ENCODE data around the gene ANO1. TPM values are rescaled to one million over a fixed set of nuclear protein-coding genes. Genes with fewer than 3 reads are reported as not detected.

Gene ANO1
- total RNA-seq, 1 experiment from 2014 or later = 10.9 TPM

- H4K5ac ChIP-seq (ENCODE audit: insufficient read length, low read depth, low read length) = no peak overlapping the region
- no peak overlapping the region for H3K27ac ChIP-seq (ENCODE audit: insufficient read length, low read depth, low read length)
- H2BK20ac ChIP-seq (ENCODE audit: low read depth, low read length, poor library complexity, severe bottlenecking) = no peak overlapping the region
- H3K9me3 Mint-ChIP-seq = peaks cover 0 to 5% of the 10 kb centered on the region in 2 experiments; a peak in 3 of 5 replicates
- no peak overlapping the region for H2AK5ac ChIP-seq (ENCODE audit: insufficient read length, low read length)
- no peaks in the 10 kb centered on the region for H3K9me3 ChIP-seq (ENCODE audit: control insufficient read depth, low read depth, low read length)
- peak overlapping the region; percentile 87 to 92 for H3K4me3 Mint-ChIP-seq
- WGBS (ENCODE audit: extremely low coverage, insufficient read length, low lambda C conversion rate) = no CpG with 5 or more reads among the region's 30 CpGs
- H3K23me2 ChIP-seq (ENCODE audit: insufficient read length, low read depth, low read length, poor library complexity, severe bottlenecking) = peaks cover 14% of the 10 kb centered on the region
- H2BK12ac ChIP-seq (ENCODE audit: insufficient read length, low read depth, low read length) = peak overlapping the region; percentile 47
- H3K79me1 ChIP-seq (ENCODE audit: insufficient read depth, low read depth, low read length, poor library complexity, severe bottlenecking) = peaks cover 9% of the 10 kb centered on the region
- peaks cover 17% of the 10 kb centered on the region for H3K79me2 ChIP-seq (ENCODE audit: insufficient read depth, low read length)
- no peaks in the 10 kb centered on the region for H3K27me3 ChIP-seq (ENCODE audit: insufficient read depth, low read length)
- H3K4ac ChIP-seq (ENCODE audit: low read depth, low read length) = no peak overlapping the region
- H3K14ac ChIP-seq (ENCODE audit: insufficient read depth, low read length) = peak overlapping the region; percentile 95
- H4K91ac ChIP-seq (ENCODE audit: insufficient read length, low read depth, low read length) = no peak overlapping the region
- H3K4me1 Mint-ChIP-seq = peaks cover 38% of the 10 kb centered on the region in 2 experiments
- no peak for TF ChIP-seq CTCF (conservative IDR thresholded peaks at IDR 0.05)
- no peak for DNase-seq
- H3K18ac ChIP-seq (ENCODE audit: insufficient read length, low read depth, low read length) = peak overlapping the region; percentile 53
- no peak overlapping the region for H3K23ac ChIP-seq (ENCODE audit: insufficient read length, low read depth, low read length)
- peak overlapping the region; percentile 99 for H3K4me2 ChIP-seq (ENCODE audit: insufficient read depth, insufficient read length, low read length)
- H3K56ac ChIP-seq (ENCODE audit: insufficient read length, low read depth, low read length) = no peak overlapping the region
- H4K20me1 ChIP-seq (ENCODE audit: control insufficient read depth, insufficient read depth, insufficient read length) = peaks cover 3% of the 10 kb centered on the region
- H4K8ac ChIP-seq (replicated peaks; ENCODE audit: insufficient read length, low read depth, low read length) = no peak overlapping the region
- H3T11ph ChIP-seq (ENCODE audit: low read length) = no peak overlapping the region
- H3K27ac Mint-ChIP-seq = peak overlapping the region in 2 of 3 experiments; percentile 94 to 95; a peak in 5 of 7 replicates
- H2BK120ac ChIP-seq (ENCODE audit: low read depth, low read length, poor library complexity, severe bottlenecking) = no peak overlapping the region
- H2BK5ac ChIP-seq (ENCODE audit: insufficient read length, low read length) = no peak overlapping the region
- no peaks in the 10 kb centered on the region for H3K4me1 ChIP-seq (ENCODE audit: insufficient read depth, low read length)
- H3K36me3 Mint-ChIP-seq (ENCODE audit: insufficient read depth in 1 of 3, low read depth in 3 of 3) = peaks cover 27 to 45% (median 40%) of the 10 kb centered on the region in 3 experiments
- peak overlapping the region; percentile 81 for H3K9ac ChIP-seq (ENCODE audit: extremely low read depth, insufficient read length, low read length)
- no peak overlapping the region for H2BK15ac ChIP-seq (ENCODE audit: low read depth, low read length)
- H3K27me3 Mint-ChIP-seq (ENCODE audit: low read depth) = no peaks in the 10 kb centered on the region
- H2AFZ ChIP-seq (ENCODE audit: low read length) = no peak overlapping the region
These were observed 125.8 kb downstream of the ANO1 start for GRCh38 chr11:70203751-70204465.

Data from H9 (cell line).